Renal cortical epithelial cell (primary cell): Measurements from ENCODE around the gene IL17RA. TPM values are rescaled to one million over a fixed set of nuclear protein-coding genes. Genes with fewer than 3 reads are reported as not detected.
"Not testable (repeated sequence)": the region's sequence is repeated elsewhere in the genome, so short reads cannot be mapped to it uniquely, and the experiment has no call there.

Experiments used
- DNase-seq: peaks from one replicate; pipeline ENCODE4 v3.0.0-alpha.2; 2011; ENCODE audit warnings: low read depth
- total RNA-seq: library from RNA; depleted of rRNA; stranded (reverse); fragments of >200 nt; gene quantifications from 2 replicates; pipeline ENCODE4 v1.2.3, GENCODE V29; 2014

IL17RA gene
- total RNA-seq: 5.4 and 17.1 TPM in 2 replicates

GRCh38 chr22:17084554-17085276, at the start of gene IL17RA:
Gene IL17RA, plus strand, starts transcription at chr22:17085000. Its CDS starts 92 bp downstream, at chr22:17085092.
- peak; percentile 65 for DNase-seq

- DNase-seq: no peak
Observed at GRCh38 chr22:17035246-17035645, 49.6 kb upstream of the IL17RA start.

- not testable (repeated sequence) for DNase-seq
Observed at GRCh38 chr22:17035976-17036841, 48.6 kb upstream of the IL17RA start.

GRCh38 chr22:17036842-17037711, 47.7 kb upstream of the IL17RA start:
- not testable (repeated sequence) for DNase-seq

GRCh38 chr22:17043521-17043920, 41.3 kb upstream of the IL17RA start:
- no peak for DNase-seq

GRCh38 chr22:17046566-17047348, 38.0 kb upstream of the IL17RA start:
- DNase-seq: no peak

GRCh38 chr22:17047656-17048055, 37.1 kb upstream of the IL17RA start:
- DNase-seq: no peak

GRCh38 chr22:17056058-17056457, 28.7 kb upstream of the IL17RA start:
- no peak for DNase-seq

- no peak for DNase-seq
Observed at GRCh38 chr22:17056807-17057206, 28.0 kb upstream of the IL17RA start.

- peak; percentile 60 for DNase-seq
Observed at GRCh38 chr22:17057959-17058814, 26.6 kb upstream of the IL17RA start.

- DNase-seq: no peak
Observed at GRCh38 chr22:17060126-17060525, 24.7 kb upstream of the IL17RA start.

- no peak for DNase-seq
Observed at GRCh38 chr22:17063411-17064106, 21.2 kb upstream of the IL17RA start.

- DNase-seq: no peak
Observed at GRCh38 chr22:17064498-17065100, 20.2 kb upstream of the IL17RA start.

GRCh38 chr22:17065433-17065832, 19.4 kb upstream of the IL17RA start:
- DNase-seq: no peak

GRCh38 chr22:17072877-17073276, 11.9 kb upstream of the IL17RA start:
- DNase-seq: no peak

- DNase-seq: peak; percentile 37
Observed at GRCh38 chr22:17074648-17075002, 10.2 kb upstream of the IL17RA start.

GRCh38 chr22:17077255-17077654, 7.5 kb upstream of the IL17RA start:
- peak; percentile 60 for DNase-seq

GRCh38 chr22:17079572-17079971, 5.2 kb upstream of the IL17RA start:
- no peak for DNase-seq

- no peak for DNase-seq
Observed at GRCh38 chr22:17083255-17083654, 1.5 kb upstream of the IL17RA start.
